H1 (cell line): ENCODE results near the gene SAE1. TPM values are rescaled to one million over a fixed set of nuclear protein-coding genes. Genes with fewer than 3 reads are reported as not detected.

ENCODE experiments used
- CTCF ChIA-PET: fragments of 300-600 bp; sonication (Branson Sonifier 250); formaldehyde crosslinking; loops from one replicate; lab custom pipeline; 2021; ENCODE audit not compliant: partially characterized antibody; lab: Charles Lee
- POLR2A ChIA-PET: fragments of 300-600 bp; sonication (Branson Sonifier 250); formaldehyde crosslinking; loops from one replicate; lab custom pipeline; 2021; ENCODE audit warnings: inconsistent platforms; ENCODE audit not compliant: partially characterized antibody; lab: Charles Lee
- DNase-seq, 2 experiments: peaks; one replicate each; pipeline versions ENCODE4 v3.0.0 to v3.0.0-alpha.2; 2010 to 2022; ENCODE audit warnings: low spot score in 2 of 2, low read depth in 1 of 2, mixed read lengths in 1 of 2
- FAIRE-seq: peaks from 2 replicates; lab custom pipeline; 2011; peaks lifted over from hg19 to GRCh38; lab: Jason Lieb, UNC
- H2AFZ ChIP-seq: 2 replicates; pipeline ENCODE4 v1.8.1; 2012; ENCODE audit warnings: low read length, inconsistent platforms
- H2AK5ac ChIP-seq: 2 replicates; pipeline ENCODE4 v1.6.1; 2013; ENCODE audit warnings: low read depth, low read length
- H2BK120ac ChIP-seq: replicated peaks from 2 replicates; pipeline ENCODE3; 2013; ENCODE audit warnings: low read depth, low read length, inconsistent platforms
- H2BK12ac ChIP-seq: 2 replicates; pipeline ENCODE4 v1.6.1; 2013; ENCODE audit warnings: low read depth, low read length
- H2BK15ac ChIP-seq: 2 replicates; pipeline ENCODE4 v1.6.1; 2013; ENCODE audit warnings: low read length
- H2BK20ac ChIP-seq: 2 replicates; pipeline ENCODE4 v1.6.1; 2013; ENCODE audit warnings: low read length
- H2BK5ac ChIP-seq: 2 replicates; pipeline ENCODE4 v1.6.1; 2013; ENCODE audit warnings: low read depth, low read length
- H3K14ac ChIP-seq: 2 replicates; pipeline ENCODE4 v1.6.1; 2013; ENCODE audit warnings: inconsistent platforms; ENCODE audit not compliant: insufficient read length
- H3K18ac ChIP-seq: 2 replicates; pipeline ENCODE4 v1.6.1; 2013; ENCODE audit warnings: low read length; ENCODE audit errors: extremely low read depth
- H3K23ac ChIP-seq: 2 replicates; pipeline ENCODE4 v1.6.1; 2013; ENCODE audit warnings: inconsistent platforms; ENCODE audit not compliant: insufficient read length
- H3K23me2 ChIP-seq: 2 replicates; pipeline ENCODE4 v1.6.1; 2013; ENCODE audit warnings: low read depth, low read length
- H3K27ac ChIP-seq: 2 replicates; pipeline ENCODE4 v1.6.1; 2011; ENCODE audit warnings: low read depth, low read length, inconsistent platforms
- H3K27me3 ChIP-seq, 4 experiments: replicated peaks in 1 of 4; 1 replicate in 1 of 4; 2 replicates in 3 of 4; pipeline versions ENCODE4 v1.6.1 to v1.8.1; 2011 to 2013; ENCODE audit warnings: low read length in 3 of 4, mild to moderate bottlenecking in 3 of 4, inconsistent platforms in 2 of 4, mixed read lengths in 2 of 4, moderate library complexity in 1 of 4; ENCODE audit not compliant: control insufficient read depth in 3 of 4, insufficient read depth in 3 of 4; ENCODE audit errors: extremely low read depth in 1 of 4
- H3K36me3 ChIP-seq, 4 experiments: 2 replicates each; pipeline versions ENCODE4 v1.6.1 to v1.8.1; 2011 to 2013; ENCODE audit warnings: mild to moderate bottlenecking in 4 of 4, low read length in 3 of 4, moderate library complexity in 2 of 4, control low read depth in 1 of 4, inconsistent platforms in 1 of 4; ENCODE audit not compliant: insufficient read depth in 4 of 4, control insufficient read depth in 2 of 4
- H3K4ac ChIP-seq: replicated peaks from 2 replicates; pipeline ENCODE3; 2013; ENCODE audit warnings: low read length, low read depth, mixed read lengths, inconsistent platforms; ENCODE audit not compliant: insufficient read length
- H3K4me1 ChIP-seq, 4 experiments: replicated peaks in 1 of 4; 1 replicate in 1 of 4; 2 replicates in 3 of 4; pipeline versions ENCODE4 v1.6.1 to v1.8.1; 2011 to 2013; ENCODE audit warnings: low read length in 3 of 4, inconsistent platforms in 2 of 4, mixed read lengths in 1 of 4; ENCODE audit not compliant: insufficient read depth in 4 of 4, control insufficient read depth in 3 of 4
- H3K4me2 ChIP-seq, 2 experiments: 2 replicates each; pipeline versions ENCODE4 v1.6.1 to v1.8.1; 2011 to 2013; ENCODE audit warnings: low read depth in 2 of 2, low read length in 2 of 2, control low read depth in 1 of 2, inconsistent platforms in 1 of 2, mild to moderate bottlenecking in 1 of 2; ENCODE audit not compliant: insufficient read depth in 1 of 2
- H3K4me3 ChIP-seq, 4 experiments: fragments of 200-600, 300-600 bp in 1 of 4; sonication (generic), shearing (Covaris generic), sonication (Bioruptor Twin) in 1 of 4; 2 replicates each; pipeline versions ENCODE4 v1.5.1 to v1.8.1; 2011 to 2016; ENCODE audit warnings: low read length in 4 of 4, low read depth in 3 of 4, control low read depth in 2 of 4, inconsistent platforms in 2 of 4, mild to moderate bottlenecking in 2 of 4, mixed read lengths in 1 of 4, moderate library complexity in 1 of 4; ENCODE audit not compliant: insufficient read depth in 2 of 4; ENCODE audit errors: extremely low read depth in 1 of 4
- H3K56ac ChIP-seq: replicated peaks from 2 replicates; pipeline ENCODE3; 2013; ENCODE audit warnings: low read depth, mild to moderate bottlenecking, mixed read lengths, low read length, inconsistent platforms; ENCODE audit not compliant: insufficient read length
- H3K79me1 ChIP-seq: 2 replicates; pipeline ENCODE4 v1.6.1; 2013; ENCODE audit warnings: low read depth, low read length, control low read depth
- H3K79me2 ChIP-seq, 2 experiments: 2 replicates each; pipeline versions ENCODE4 v1.6.1 to v1.8.1; 2012 to 2013; ENCODE audit warnings: low read length in 2 of 2, mild to moderate bottlenecking in 2 of 2, inconsistent platforms in 1 of 2; ENCODE audit not compliant: insufficient read depth in 2 of 2, control insufficient read depth in 1 of 2
- H3K9ac ChIP-seq, 4 experiments: replicated peaks in 1 of 4; 1 replicate in 1 of 4; 2 replicates in 3 of 4; pipeline versions ENCODE4 v1.6.1 to v1.8.1; 2011 to 2013; ENCODE audit warnings: low read depth in 3 of 4, low read length in 3 of 4, control low read depth in 2 of 4, mild to moderate bottlenecking in 2 of 4, moderate library complexity in 2 of 4, inconsistent platforms in 1 of 4; ENCODE audit errors: extremely low read depth in 1 of 4
- H3K9me3 ChIP-seq, 2 experiments: 2 replicates each; pipeline versions ENCODE4 v1.6.1 to v1.8.1; 2012 to 2013; ENCODE audit warnings: mild to moderate bottlenecking in 2 of 2, moderate library complexity in 2 of 2, control low read depth in 1 of 2, inconsistent platforms in 1 of 2, low read depth in 1 of 2, low read length in 1 of 2, mixed read lengths in 1 of 2; ENCODE audit not compliant: insufficient read depth in 2 of 2
- H4K20me1 ChIP-seq, 2 experiments: replicated peaks in 1 of 2; 2 replicates each; pipeline versions ENCODE3 to v1.8.1; 2011 to 2013; ENCODE audit warnings: inconsistent platforms in 2 of 2, low read length in 2 of 2, mild to moderate bottlenecking in 1 of 2; ENCODE audit not compliant: insufficient read depth in 2 of 2, control insufficient read depth in 1 of 2
- H4K5ac ChIP-seq: 2 replicates; pipeline ENCODE4 v1.6.1; 2013; ENCODE audit warnings: low read length, low read depth, mixed read lengths, inconsistent platforms; ENCODE audit not compliant: insufficient read length
- H4K8ac ChIP-seq: 2 replicates; pipeline ENCODE4 v1.8.0; 2013; ENCODE audit warnings: mild to moderate bottlenecking, moderate library complexity, low read length, inconsistent platforms; ENCODE audit not compliant: insufficient read depth; ENCODE audit errors: extremely low read depth
- H4K91ac ChIP-seq: replicated peaks from 2 replicates; pipeline ENCODE3; 2013; ENCODE audit warnings: low read length, mixed read lengths, inconsistent platforms; ENCODE audit not compliant: insufficient read length
- BRCA1 ChIP-seq: IDR thresholded peaks from 2 replicates; pipeline ENCODE4 v1.6.1; 2012; ENCODE audit warnings: low read depth, low read length, improper control_type of control experiment
- FOSL1 ChIP-seq: IDR thresholded peaks from 2 replicates; pipeline ENCODE4 v1.6.1; 2011; ENCODE audit warnings: mild to moderate bottlenecking, low read depth, low read length, moderate library complexity; ENCODE audit not compliant: insufficient read depth
- HDAC6 ChIP-seq: IDR thresholded peaks from one replicate; pipeline ENCODE4 v1.7.1; 2012; ENCODE audit warnings: low read depth, mild to moderate bottlenecking, inconsistent platforms, low read length, moderate library complexity
- NRF1 ChIP-seq: IDR thresholded peaks from 2 replicates; pipeline ENCODE4 v1.6.1; 2011; ENCODE audit warnings: mild to moderate bottlenecking, low read depth, low read length, improper control_type of control experiment
- PHF8 ChIP-seq: fragments of 200-600 bp; sonication (generic); conservative IDR thresholded peaks from 2 replicates; pipeline ENCODE4 v1.7.1; 2012; ENCODE audit warnings: low read depth, mild to moderate bottlenecking, inconsistent platforms, low read length, moderate library complexity
- POLR2AphosphoS5 ChIP-seq: IDR thresholded peaks from 2 replicates; pipeline ENCODE4 v1.6.1; 2011; ENCODE audit warnings: low read depth, low read length
- SAP30 ChIP-seq: fragments of 300-600 bp; sonication (generic); IDR thresholded peaks from 2 replicates; pipeline ENCODE4 v1.7.1; 2012; ENCODE audit warnings: low read length, moderate library complexity, mild to moderate bottlenecking, inconsistent platforms; ENCODE audit not compliant: insufficient read depth, insufficient replicate concordance
- SP1 ChIP-seq: IDR thresholded peaks from 2 replicates; pipeline ENCODE4 v1.6.1; 2011; ENCODE audit warnings: low read depth, low read length
- TBP ChIP-seq: IDR thresholded peaks from 2 replicates; pipeline ENCODE4 v1.6.1; 2011; ENCODE audit warnings: low read depth, low read length, improper control_type of control experiment
- WGBS, 2 experiments: shearing (Covaris generic) in 1 of 2; methylation state at CpG; one replicate each; pipeline versions ENCODE4 v1.1.6 to v1.1.7; 2013 to 2015; ENCODE audit warnings: low lambda C conversion rate in 2 of 2, mixed read lengths in 2 of 2, inconsistent platforms in 1 of 2, low coverage in 1 of 2, missing lambda C conversion rate in 1 of 2; ENCODE audit not compliant: insufficient replicate concordance in 2 of 2, insufficient coverage in 1 of 2, insufficient read length in 1 of 2; ENCODE audit errors: extremely low coverage in 1 of 2, missing lambda C conversion rate in 1 of 2; 5-methylcytosine and 5-hydroxymethylcytosine counted together
- polyA plus RNA-seq, 7 experiments: library from polyadenylated mRNA; depleted of rRNA in 3 of 7; stranded (reverse) in 5 of 7; unstranded in 2 of 7; fragments of >200 nt in 5 of 7; fragments of 200-250 nt in 2 of 7; gene quantifications; 1 replicate in 5 of 7; 2 replicates in 1 of 7; 4 replicates in 1 of 7; pipeline versions ENCODE4 v1.2.1 to v1.2.3, GENCODE V29; 2011 to 2013; ENCODE audit warnings: missing spikeins in 2 of 7, mixed read lengths in 2 of 7
- total RNA-seq: library from RNA; stranded (reverse); fragmentation: NEBNext Ultra II Directional; extraction: Animal tissue kit (Norgen Biotek cat#: 25700); gene quantifications from 2 replicates; pipeline ENCODE4 v1.2.1, GENCODE V29; 2021
- TF ChIP-seq, protein P1 (sequence below): IDR thresholded peaks from 2 replicates; pipeline ENCODE4 v1.6.1; 2011; ENCODE audit warnings: low read length, improper control_type of control experiment

Gene SAE1
- total and polyA plus RNA-seq, 2 of the 8 experiments (the other 6 are each of a cell fraction or from before 2014, with no cell fraction given): 213 to 268 TPM

DNA sequence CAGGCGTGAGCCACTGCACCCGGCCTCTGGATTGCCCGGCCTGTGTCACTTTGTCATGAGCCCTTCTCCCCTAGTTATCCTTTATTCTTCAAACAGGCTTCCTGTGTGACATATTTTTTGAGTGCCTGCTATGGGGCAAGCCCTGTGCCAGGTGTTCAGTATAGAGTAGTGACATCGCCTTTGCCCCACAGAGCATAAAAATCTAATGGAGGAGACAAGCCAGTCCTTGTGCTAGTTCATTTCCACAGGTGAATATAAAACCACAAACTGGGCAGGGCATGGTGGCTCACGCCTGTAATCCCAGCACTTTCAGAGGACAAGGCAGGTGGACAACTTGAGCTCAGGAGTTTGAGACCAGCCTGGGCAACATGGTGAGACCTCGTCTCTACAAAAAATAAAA lies 57.2 kb downstream of the SAE1 start:
- Histone ChIP-seq H4K5ac (no peak overlapping the region), H3K79me1 (peaks cover 7% of the 10 kb centered on the region), H3K36me3 (peaks cover 15 to 48% (median 24%) of the 10 kb centered on the region in 4 experiments), H3K23me2 (no peaks in the 10 kb centered on the region), H3K9me3 (no peaks in the 10 kb centered on the region), H3K4me1 (0 out of 7 replicates have a peak, but pooled peaks cover 0 to 2% (median 0%) of the 10 kb centered on the region in 4 experiments), H4K91ac (no peak overlapping the region), H2BK120ac (no peak overlapping the region), H3K27me3 (no peaks in the 10 kb centered on the region), H3K14ac (no peak overlapping the region), H3K27ac (no peak overlapping the region), H3K23ac (no peak overlapping the region), H2AFZ (no peak overlapping the region), H3K4me2 (no peak overlapping the region), H3K4me3 (no peak overlapping the region), H3K18ac (no peak overlapping the region), H4K8ac (no peak overlapping the region), H2BK5ac (no peak overlapping the region), H2BK12ac (no peak overlapping the region), H3K56ac (no peak overlapping the region), H2BK15ac (no peak overlapping the region), H2BK20ac (no peak overlapping the region), H4K20me1 (peaks cover 4 to 20% of the 10 kb centered on the region in 2 experiments), H3K9ac (no peak overlapping the region), H2AK5ac (no peak overlapping the region), H3K79me2 (peaks cover 0 to 39% of the 10 kb centered on the region in 2 experiments; a peak in 1 of 4 replicates), H3K4ac (no peak overlapping the region)
- 90% methylated on average over 6 of the region's 6 CpGs; no CpG with 5 or more reads in 1 of the 2 experiments for WGBS, 2 experiments
- FAIRE-seq (no peak), DNase-seq (no peak)
- CTCF ChIA-PET: interaction anchor here (0.6 to 2.2 kb wide), 10 partner anchors 10 to 1760 kb away, joined by 3 to 15 read pairs (median 4); no protein-coding TSS in a partner anchor
- TF ChIP-seq, protein P1, sequence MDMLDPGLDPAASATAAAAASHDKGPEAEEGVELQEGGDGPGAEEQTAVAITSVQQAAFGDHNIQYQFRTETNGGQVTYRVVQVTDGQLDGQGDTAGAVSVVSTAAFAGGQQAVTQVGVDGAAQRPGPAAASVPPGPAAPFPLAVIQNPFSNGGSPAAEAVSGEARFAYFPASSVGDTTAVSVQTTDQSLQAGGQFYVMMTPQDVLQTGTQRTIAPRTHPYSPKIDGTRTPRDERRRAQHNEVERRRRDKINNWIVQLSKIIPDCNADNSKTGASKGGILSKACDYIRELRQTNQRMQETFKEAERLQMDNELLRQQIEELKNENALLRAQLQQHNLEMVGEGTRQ: no peak
- TF ChIP-seq POLR2AphosphoS5: no peak
- TF ChIP-seq NRF1: no peak
- no peak for TF ChIP-seq TBP
- no peak for TF ChIP-seq SP1
- no peak for TF ChIP-seq HDAC6
- no peak for TF ChIP-seq SAP30
- no peak for TF ChIP-seq PHF8
- TF ChIP-seq BRCA1: no peak
- TF ChIP-seq FOSL1: no peak
- POLR2A ChIA-PET: interaction anchor here (1.1 to 2.0 kb wide), 6 partner anchors 11 to 41 kb away, joined by 4 to 6 read pairs (median 4); no protein-coding TSS in a partner anchor
